SH-SY5Y (cell line): ENCODE measurements around the gene BUD13.

Source experiments
- GATA2 ChIP-seq: IDR thresholded peaks from 2 replicates; pipeline ENCODE4 v1.6.1; 2011; ENCODE audit warnings: mild to moderate bottlenecking, low read depth, low read length
- GATA3 ChIP-seq: IDR thresholded peaks from 2 replicates; pipeline ENCODE4 v1.6.1; 2011; ENCODE audit warnings: low read depth, mild to moderate bottlenecking, low read length, moderate library complexity

Gene BUD13

GRCh38 chr11:116720895-116721294, 51.9 kb downstream of the BUD13 start:
- TF ChIP-seq GATA2 (no peak), GATA3 (no peak)

DNA sequence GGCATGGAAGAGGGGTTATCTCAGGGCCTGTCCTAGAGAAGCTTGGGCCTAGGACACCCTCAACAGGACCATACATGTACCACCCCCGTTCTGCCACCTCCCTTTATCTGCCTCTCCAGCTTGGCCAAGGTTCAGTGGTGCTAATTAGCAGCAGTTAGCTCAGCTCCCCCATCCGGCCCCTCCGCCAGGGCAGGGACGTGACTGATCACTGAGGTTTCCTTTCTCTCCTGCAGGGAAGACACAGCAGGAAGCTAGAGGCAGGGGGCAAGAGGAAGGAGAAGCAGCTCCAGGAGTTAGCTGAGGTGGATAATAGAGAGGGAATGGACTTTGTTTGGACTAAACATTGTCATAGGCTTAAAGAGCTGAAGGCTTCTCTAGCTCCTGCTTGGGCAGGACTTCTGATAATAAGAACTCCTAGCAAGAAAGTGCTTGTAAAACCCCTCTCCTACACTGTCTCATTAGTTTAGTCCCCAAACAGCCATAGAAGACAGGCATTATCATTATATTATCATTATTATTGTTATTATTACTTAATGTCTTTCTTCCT, 53.8 kb downstream of the BUD13 start:
- TF ChIP-seq GATA2, result no peak
- no peak for TF ChIP-seq GATA3

DNA sequence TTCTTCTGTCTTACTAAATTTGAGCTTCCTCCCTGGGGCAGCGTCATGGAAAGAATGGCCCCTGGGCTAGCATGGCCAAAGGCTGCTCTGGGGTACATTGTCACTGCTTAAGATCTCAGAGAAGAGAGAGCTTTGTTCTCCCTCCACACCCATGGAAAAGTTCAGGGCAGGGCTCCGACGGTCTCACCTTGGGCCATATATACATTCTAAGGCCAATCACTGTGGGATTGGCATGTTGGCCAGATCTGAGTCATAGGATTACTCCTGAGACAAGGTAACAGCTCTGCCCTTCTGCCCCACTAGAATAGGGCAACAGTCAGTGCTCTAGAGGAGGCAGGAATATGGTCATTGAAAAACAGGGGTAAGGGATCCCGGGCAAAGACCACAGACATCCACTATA, 56.2 kb downstream of the BUD13 start:
- no peak for TF ChIP-seq GATA2
- TF ChIP-seq GATA3, result no peak

DNA sequence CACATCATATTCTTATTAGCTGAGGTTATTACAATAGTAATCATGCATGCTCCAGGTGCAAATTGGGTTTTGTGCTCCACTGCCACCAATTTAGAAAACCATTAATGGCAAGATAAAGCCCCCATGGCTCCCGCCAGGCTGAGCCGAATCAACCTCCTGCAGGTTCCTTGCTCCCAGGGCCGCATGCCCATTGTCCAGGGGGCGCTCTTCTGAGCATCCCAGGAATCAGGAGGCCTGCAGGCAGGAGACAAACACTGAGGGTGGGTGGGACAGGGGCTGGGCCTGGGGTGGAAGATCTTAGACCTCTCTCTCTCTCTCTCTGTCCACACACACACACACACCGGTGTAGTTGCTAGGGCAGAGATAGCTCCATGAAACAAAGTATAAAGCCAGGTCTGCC, 57.4 kb downstream of the BUD13 start:
- TF ChIP-seq GATA2 (no peak), GATA3 (no peak)

- TF ChIP-seq GATA3 (no peak), GATA2 (no peak)
Measured at GRCh38 chr11:116714902-116715301, 57.9 kb downstream of the BUD13 start.

- TF ChIP-seq GATA2 (no peak), GATA3 (no peak)
Measured at GRCh38 chr11:116712428-116712827, 60.4 kb downstream of the BUD13 start.

DNA sequence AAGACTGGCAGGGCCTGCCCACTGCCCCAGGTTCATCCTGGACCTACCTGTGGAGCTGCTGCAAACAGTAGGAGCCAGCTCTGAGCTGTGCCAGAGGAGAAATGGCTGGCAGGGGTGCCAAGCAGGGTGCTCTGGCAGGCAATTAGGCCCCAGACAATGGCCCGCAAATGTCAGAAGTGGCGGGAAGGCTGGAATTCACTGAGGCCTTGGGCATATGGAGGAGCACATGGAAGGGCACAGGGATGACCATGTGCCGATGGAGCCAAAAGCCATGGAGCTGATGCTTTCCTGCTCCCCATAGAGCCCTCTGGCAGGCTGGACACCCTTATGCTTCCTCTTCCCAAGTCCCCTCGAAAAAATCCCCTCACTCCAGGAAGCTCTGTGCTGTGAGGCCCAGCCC, 62.0 kb downstream of the BUD13 start:
- TF ChIP-seq GATA3 (no peak), GATA2 (no peak)

DNA sequence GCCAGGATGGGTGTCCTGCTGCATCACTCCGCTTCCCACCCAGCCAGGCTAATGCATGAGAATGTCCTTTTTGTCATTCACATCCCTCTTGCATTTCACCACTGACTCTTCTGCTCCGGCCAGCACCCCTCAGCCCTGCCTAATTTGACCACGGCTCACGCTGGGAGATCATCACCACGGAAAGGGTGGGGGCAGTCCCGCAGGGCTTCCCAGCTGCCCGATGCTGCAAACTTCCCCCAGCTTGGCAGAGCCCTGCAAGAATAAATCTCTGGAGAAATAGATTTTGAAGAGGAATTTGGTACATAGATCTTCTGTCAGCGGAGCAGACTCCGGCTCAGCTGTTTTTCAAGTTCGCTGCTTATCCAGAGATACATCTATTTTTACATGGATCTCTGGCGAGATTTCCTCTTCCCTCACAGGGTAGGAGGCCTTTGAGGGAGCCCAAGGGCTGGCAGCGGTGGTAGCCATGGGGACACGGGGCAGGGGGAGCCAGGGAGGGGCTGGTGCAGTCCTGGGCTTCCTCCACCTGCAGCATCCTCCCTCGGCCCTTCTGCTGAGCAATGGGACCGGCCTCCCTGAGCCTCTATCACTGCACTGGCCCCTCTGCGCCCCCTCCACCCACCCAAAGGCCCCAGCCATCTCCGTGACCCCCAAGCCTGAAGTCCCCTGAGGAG, 62.6 kb downstream of the BUD13 start:
- TF ChIP-seq GATA2 (no peak), GATA3 (no peak)

DNA sequence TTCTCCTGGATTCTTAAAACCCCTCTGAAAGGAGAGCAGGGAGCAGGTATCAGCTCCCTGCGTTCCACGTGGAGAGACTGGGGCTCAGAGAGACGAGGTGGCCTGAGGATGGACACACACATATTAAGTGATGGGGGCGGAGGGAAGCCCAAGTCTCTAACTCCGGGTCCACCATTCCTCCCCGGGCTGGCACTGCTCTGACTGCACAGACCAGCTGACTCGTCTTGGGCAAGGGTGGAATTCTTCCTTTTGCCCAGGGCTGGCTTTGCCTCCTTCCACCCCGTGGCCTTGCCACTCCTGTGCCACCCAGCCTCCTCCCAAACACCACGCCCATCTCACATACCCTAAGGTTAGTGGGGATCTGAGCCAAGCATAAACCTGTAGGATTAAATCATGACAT, 65.0 kb downstream of the BUD13 start:
- TF ChIP-seq GATA3 (no peak), GATA2 (no peak)

GRCh38 chr11:116707161-116707629, 65.6 kb downstream of the BUD13 start:
- TF ChIP-seq GATA3 (no peak), GATA2 (no peak)

- TF ChIP-seq GATA2 (no peak), GATA3 (no peak)
Measured at GRCh38 chr11:116703421-116703820, 69.4 kb downstream of the BUD13 start.

DNA sequence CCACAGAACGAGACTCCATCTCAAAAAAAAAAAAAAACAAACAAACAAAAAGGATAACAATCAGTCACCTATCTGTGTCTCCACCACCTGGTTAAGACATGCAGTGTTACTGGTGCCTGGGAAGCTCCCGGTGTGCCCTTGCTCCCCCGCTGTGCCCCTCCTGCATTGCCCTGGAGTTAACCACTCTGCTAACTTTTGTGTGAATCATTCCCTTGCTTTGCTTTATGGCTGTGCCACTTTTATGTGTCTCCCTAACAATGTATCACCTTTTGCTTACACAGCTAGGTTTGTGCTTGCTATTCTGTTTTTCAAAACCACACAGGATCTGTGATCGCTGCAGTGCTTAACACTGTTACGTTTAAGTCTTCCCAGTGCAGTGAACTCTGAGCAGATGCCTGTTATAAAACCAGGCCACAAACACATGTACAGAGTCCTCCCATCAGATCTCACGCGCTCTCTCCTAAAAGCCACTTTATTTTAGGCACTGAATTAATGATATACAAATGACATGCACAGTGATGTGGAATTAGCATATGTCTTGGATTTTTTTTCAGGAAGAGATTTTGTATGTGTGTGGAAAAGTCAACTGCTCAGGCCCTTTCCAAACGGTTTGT, 69.9 kb downstream of the BUD13 start:
- TF ChIP-seq GATA2, result no peak
- no peak for TF ChIP-seq GATA3

DNA sequence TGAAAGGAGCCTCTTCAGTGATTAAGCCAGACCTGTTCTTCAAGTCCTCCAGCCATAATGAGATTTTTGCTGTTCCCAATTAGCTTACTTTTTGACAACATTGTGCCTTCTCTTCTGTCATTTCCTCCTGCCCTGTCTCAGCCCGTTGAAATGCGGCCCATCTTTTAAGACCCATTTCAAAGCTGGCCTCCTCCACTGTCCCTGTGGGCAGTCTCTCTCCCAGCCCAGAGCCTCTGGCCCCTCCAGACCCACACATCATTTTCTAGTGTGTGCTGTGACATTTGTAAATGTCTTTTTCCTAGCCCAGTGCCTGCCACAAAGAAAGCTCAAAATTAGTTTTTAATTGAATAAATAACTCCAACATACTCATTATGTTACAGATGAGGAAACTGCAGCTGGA, 70.9 kb downstream of the BUD13 start:
- TF ChIP-seq GATA2 (no peak), GATA3 (no peak)

GRCh38 chr11:116701297-116701801, 71.4 kb downstream of the BUD13 start:
- TF ChIP-seq GATA2, result no peak
- TF ChIP-seq GATA3, result no peak
